ENCODE measurements around the gene APBB1IP.

GRCh38 chr10:26502986-26503385 lies 64.8 kb downstream of the APBB1IP start:
- TF ChIP-seq POLR2A (IDR thresholded peaks at IDR 0.05) (no peak), CTCF (IDR thresholded peaks at IDR 0.05) (no peak)

Data from uterus (tissue), 2 donors.